HG03039 (cell line): ENCODE results near the gene SGIP1.

Experiments
- ATAC-seq: cut with Tn5 transposase; IDR thresholded peaks from one replicate; pipeline ENCODE4 v1.9.1; 2021; ENCODE audit warnings: mild to moderate bottlenecking, moderate library complexity; ENCODE audit not compliant: unreplicated experiment

Gene SGIP1

DNA sequence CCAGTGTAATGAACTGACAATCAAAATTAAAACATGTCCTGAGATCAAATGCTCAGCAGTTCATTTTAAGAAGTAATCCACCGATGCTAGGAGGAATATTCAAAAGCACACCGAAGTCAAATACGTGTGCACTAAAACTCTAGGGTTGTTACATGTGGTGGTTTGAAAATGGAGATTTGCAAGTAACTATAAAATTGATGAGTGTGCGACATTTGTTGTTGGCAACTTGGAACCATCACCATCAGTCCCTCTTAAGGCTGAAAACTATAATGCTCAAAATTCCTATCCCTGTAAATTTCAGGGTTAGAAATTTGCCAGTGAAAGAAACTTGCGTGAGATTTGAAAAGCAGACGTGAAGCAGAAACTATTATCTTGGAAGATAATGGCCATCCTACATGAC lies 13.3 kb upstream of the SGIP1 start:
- no peak for ATAC-seq

DNA sequence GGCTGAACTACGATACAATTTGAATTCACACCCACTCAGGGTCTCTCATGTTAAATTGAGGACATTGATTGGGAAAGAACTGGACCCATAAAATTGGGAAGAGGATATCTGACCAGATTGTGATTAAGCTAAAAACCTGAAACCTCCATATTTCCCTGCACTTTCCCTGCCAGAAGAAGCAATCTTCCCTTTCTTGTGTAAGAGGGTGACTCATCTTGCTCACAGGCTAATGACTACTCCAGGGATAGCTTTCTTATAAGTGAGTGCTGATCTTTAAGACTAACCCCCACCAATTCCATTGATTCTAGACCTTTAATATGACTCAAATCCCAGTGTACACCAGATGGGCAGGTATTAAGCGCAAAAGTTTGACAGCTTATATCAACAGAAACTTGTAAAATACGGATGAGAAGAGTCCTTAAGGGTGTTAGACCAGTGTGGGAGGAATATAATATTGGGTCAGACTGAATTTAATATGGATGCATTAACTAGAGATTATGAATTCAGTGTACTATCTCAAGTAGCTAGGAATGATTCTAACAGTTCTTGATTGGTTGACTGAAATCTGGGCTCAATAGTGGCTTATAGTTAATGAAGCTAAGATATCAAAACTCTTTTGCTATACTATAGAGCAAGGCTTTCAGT lies 12.1 kb upstream of the SGIP1 start:
- ATAC-seq: no peak

- ATAC-seq: no peak
Observed at GRCh38 chr1:66523562-66523961, 10.4 kb upstream of the SGIP1 start.

DNA sequence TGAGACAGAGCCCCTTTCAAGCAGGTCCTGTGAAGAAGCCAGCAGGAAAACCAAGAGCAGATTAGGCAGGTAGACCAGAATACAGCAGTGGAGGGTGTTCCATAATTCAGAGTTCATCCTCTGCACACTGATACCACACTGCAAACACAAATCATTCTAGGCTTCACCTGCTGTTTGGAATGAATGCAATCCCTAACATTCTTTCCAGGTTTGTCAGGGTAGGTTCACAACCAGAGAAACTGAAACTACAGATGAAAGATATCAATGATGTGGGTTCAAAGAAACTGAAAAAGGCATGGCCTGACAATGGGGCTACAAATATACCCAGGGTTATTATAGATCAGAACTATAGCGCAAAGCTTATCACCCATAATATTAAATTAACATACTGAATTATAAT lies 8.9 kb upstream of the SGIP1 start:
- no peak for ATAC-seq

- no peak for ATAC-seq
Observed at GRCh38 chr1:66526036-66526435, 7.9 kb upstream of the SGIP1 start.

DNA sequence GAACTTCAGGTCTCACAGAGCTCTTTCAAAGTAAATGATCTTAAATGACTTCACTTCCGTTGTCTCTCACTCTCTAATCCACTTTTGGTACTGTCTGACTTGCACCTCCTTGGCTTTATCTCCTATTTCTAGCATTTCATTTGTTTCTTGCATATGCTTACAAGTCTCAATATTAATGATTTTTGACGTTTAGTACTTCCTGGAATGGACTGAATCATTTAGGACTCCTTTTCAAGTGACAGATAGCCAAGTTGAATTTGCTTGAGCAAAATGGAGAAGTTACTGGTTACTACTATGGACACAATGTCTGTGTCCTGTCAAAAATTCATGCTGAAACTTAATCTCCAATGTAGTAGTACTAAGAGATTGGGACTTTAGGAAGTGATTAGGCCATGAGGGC lies 7.0 kb upstream of the SGIP1 start:
- ATAC-seq: no peak

GRCh38 chr1:66527686-66528085 lies 6.3 kb upstream of the SGIP1 start:
- ATAC-seq: no peak

GRCh38 chr1:66528580-66528979 lies 5.4 kb upstream of the SGIP1 start:
- ATAC-seq: no peak

- ATAC-seq: no peak
Observed at GRCh38 chr1:66532214-66532613, 1.7 kb upstream of the SGIP1 start.

DNA sequence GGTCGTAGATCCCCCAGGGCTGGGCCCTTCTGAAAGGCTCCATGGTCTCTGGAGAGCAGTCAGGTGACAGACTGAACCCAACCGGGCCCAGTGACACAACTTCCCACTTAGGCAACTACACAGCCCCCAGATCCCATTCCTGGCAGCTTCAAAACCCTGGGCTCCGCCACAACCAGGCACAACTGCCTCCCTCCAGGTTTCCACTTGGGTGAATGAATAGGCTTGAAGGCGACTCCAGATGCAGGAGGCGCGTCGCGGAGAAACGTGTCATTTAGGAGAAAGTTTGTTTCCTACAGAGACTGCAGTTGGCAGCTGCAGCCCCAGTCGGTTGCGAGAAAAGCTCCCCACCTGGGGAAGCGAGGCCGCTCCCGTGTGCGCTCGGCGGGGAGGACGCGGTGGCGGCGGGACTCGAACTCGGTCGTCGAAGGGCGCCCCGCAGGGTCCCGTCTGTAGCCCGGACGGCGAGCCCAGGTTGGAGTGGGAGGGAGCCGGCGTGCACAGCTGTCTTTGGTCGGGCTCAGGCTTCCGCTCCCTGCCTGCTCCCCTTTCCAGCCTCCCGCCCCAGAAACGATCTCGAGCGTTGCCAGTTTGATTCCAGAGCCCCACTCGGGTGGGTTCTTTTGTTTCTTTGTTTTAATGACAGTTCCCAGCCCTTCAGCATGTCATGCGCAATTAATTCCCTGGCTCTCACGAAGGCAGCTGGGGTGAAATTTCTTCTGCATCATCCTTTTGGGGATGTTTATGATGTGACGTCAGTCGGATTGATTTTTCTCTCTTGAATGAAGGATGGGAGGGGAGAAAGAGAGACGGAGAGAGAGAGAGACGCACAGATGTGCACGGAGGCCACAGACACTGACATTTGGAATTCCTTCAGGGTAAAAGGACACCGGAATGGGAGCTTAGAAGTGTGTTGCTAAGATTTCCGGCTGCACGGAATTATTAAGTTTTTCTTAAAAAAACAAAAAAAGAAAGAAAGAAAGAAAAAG lies 862 bp upstream of the SGIP1 start:
- ATAC-seq: no peak

GRCh38 chr1:66535061-66535460 lies 1.1 kb downstream of the SGIP1 start:
- no peak for ATAC-seq

- ATAC-seq: no peak
Observed at GRCh38 chr1:66535853-66536252, 1.9 kb downstream of the SGIP1 start.

- no peak for ATAC-seq
Observed at GRCh38 chr1:66537718-66538117, 3.8 kb downstream of the SGIP1 start.

GRCh38 chr1:66539491-66539890 lies 5.5 kb downstream of the SGIP1 start:
- no peak for ATAC-seq

DNA sequence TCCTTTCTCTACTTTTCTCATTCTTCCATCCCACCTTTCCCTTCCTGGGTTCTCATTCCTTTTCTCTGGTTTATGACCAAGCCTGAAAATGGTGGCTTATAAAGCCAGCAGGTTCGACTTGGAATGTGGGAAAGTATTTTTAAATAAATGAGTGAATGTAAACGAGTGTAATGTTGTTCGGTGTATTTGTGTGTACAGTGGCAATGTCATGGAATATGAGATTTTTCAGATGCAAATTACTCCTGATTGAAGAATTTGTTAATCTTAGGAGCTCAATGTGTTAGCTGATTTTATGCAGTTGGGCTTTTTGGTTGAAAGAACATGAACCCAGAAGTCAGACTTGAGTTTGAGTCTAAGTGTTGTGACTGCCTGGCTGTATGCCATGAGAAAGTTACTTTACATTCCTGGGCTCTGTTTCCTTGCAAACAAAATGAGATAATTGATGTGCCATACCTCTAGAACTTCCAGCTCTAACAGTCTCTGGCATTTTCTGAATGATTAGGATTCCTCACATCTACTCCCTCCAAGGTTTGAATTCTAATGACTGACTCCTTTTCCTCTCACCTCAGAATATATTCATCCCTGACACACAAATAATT lies 6.6 kb downstream of the SGIP1 start:
- no peak for ATAC-seq

GRCh38 chr1:66542314-66542713 lies 8.4 kb downstream of the SGIP1 start:
- ATAC-seq: no peak

GRCh38 chr1:66542811-66543767 lies 9.1 kb downstream of the SGIP1 start:
- no peak for ATAC-seq

DNA sequence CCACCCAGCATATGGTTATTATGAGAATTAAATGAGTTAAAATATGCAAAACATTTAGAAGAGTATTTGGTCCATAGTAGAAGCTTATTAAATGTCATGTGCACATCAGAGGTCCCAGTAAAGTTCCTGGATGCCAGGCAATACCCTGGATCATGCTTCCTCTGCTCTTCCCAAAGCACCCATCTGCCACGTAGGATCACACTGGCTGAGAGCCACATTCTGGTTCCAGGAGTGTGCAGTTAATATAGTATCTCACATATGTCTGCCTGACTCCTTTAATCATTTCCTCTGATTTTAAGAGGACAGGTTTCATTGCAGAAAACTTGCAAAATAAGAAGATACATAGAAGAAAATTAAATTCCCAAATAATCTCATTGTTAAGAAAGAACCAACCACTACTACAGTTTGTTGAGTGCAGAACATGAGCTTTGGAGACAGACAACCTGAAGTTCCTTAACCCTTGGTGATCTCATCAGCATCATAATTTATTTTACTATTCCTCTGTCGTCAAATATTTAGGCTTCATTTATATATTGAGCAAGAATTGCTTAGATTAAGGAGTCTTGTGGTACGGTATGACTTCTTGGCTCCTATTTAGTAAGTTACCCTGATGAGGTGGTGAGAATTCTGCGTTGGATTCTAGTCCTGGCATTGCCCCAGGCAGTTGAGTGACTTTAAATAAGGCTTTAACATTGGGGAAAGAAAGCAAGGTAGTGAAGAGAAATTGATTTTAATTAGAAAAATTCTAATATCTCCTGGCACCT lies 12.3 kb downstream of the SGIP1 start:
- no peak for ATAC-seq

- ATAC-seq: no peak
Observed at GRCh38 chr1:66549017-66549416, 15.1 kb downstream of the SGIP1 start.

- no peak for ATAC-seq
Observed at GRCh38 chr1:66550243-66550642, 16.3 kb downstream of the SGIP1 start.
